Stimulated activated CD8-positive, alpha-beta memory T cell treated with anti-CD3 and anti-CD28 coated beads, Interleukin-4, amount 100 ng/mL, for 24 hours (primary cell): ENCODE data around the gene RAB17.

Experiments used
- DNase-seq: peaks from one replicate; pipeline ENCODE4 v3.0.0-alpha.2; 2020; ENCODE audit warnings: low read depth

RAB17 gene

GRCh38 chr2:237558961-237559641 is 31.4 kb downstream of the RAB17 start:
- no peak for DNase-seq

- DNase-seq = no peak
These were observed 32.9 kb downstream of the RAB17 start for GRCh38 chr2:237557633-237558015.

GRCh38 chr2:237556773-237557632 is 33.5 kb downstream of the RAB17 start:
- no peak for DNase-seq

- no peak for DNase-seq
These were observed 35.0 kb downstream of the RAB17 start for GRCh38 chr2:237555560-237555959.

- DNase-seq = no peak
These were observed 36.6 kb downstream of the RAB17 start for GRCh38 chr2:237553948-237554347.

- DNase-seq = no peak
These were observed 37.6 kb downstream of the RAB17 start for GRCh38 chr2:237552908-237553307.

- DNase-seq = no peak
These were observed 39.4 kb downstream of the RAB17 start for GRCh38 chr2:237551071-237551574.

- DNase-seq = no peak
These were observed 40.7 kb downstream of the RAB17 start for GRCh38 chr2:237549643-237550415.

- no peak for DNase-seq
These were observed 41.3 kb downstream of the RAB17 start for GRCh38 chr2:237549216-237549615.

- no peak for DNase-seq
These were observed 42.6 kb downstream of the RAB17 start for GRCh38 chr2:237547841-237548416.

GRCh38 chr2:237546876-237547395 is 43.6 kb downstream of the RAB17 start:
- no peak for DNase-seq

GRCh38 chr2:237546040-237546875 is 44.3 kb downstream of the RAB17 start:
- no peak for DNase-seq

- no peak for DNase-seq
These were observed 48.4 kb downstream of the RAB17 start for GRCh38 chr2:237542001-237542704.

GRCh38 chr2:237541243-237541642 is 49.3 kb downstream of the RAB17 start:
- no peak for DNase-seq

- no peak for DNase-seq
These were observed 49.7 kb downstream of the RAB17 start for GRCh38 chr2:237540823-237541222.

- no peak for DNase-seq
These were observed 50.2 kb downstream of the RAB17 start for GRCh38 chr2:237540223-237540775.

GRCh38 chr2:237539681-237540080 is 50.9 kb downstream of the RAB17 start:
- DNase-seq = no peak

- no peak for DNase-seq
These were observed 51.6 kb downstream of the RAB17 start for GRCh38 chr2:237538901-237539300.

GRCh38 chr2:237538001-237538720 is 52.4 kb downstream of the RAB17 start:
- no peak for DNase-seq
